GM18498 (cell line): Measurements from ENCODE around the gene CLDN15.
A peak's percentile ranks its signal among the peaks of the same experiment; 100 is the strongest.
"Not testable (repeated sequence)": the region's sequence is repeated elsewhere in the genome, so short reads cannot be mapped to it uniquely, and the experiment has no call there.

Experiments
- ATAC-seq: cut with Tn5 transposase; IDR thresholded peaks from one replicate; pipeline ENCODE4 v1.9.1; 2021; ENCODE audit warnings: mild to moderate bottlenecking, moderate library complexity; ENCODE audit not compliant: unreplicated experiment

CLDN15 gene

DNA sequence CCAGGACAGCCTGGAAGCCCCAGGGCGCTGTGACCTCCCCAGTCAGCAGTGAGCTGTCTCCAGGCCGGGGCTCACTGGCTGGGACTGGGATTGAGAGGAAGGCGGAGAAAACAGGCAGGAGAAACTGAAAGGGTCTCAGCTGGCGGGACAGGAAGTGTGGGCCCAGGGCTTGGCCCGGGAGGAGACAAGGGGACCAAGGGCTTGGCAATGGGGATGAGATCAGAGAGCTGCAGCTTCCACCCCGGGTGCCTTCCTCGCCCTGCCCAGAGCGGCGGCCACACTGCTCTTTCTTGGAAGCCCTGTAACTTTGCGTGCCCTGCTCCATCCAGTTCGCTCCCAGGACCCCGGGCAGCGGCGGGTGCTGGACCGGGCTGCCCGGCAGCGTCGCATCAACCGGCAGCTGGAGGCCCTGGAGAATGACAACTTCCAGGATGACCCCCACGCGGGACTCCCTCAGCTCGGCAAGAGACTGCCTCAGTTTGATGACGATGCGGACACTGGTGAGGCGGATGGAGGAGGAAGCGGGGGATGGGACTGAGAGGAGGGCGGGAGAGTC, 15.2 kb downstream of the CLDN15 start:
- no peak for ATAC-seq

GRCh38 chr7:101220295-101220694, 17.3 kb downstream of the CLDN15 start:
- ATAC-seq: no peak

- peak; percentile 16 for ATAC-seq
Observed at GRCh38 chr7:101218236-101219125, 19.1 kb downstream of the CLDN15 start.

DNA sequence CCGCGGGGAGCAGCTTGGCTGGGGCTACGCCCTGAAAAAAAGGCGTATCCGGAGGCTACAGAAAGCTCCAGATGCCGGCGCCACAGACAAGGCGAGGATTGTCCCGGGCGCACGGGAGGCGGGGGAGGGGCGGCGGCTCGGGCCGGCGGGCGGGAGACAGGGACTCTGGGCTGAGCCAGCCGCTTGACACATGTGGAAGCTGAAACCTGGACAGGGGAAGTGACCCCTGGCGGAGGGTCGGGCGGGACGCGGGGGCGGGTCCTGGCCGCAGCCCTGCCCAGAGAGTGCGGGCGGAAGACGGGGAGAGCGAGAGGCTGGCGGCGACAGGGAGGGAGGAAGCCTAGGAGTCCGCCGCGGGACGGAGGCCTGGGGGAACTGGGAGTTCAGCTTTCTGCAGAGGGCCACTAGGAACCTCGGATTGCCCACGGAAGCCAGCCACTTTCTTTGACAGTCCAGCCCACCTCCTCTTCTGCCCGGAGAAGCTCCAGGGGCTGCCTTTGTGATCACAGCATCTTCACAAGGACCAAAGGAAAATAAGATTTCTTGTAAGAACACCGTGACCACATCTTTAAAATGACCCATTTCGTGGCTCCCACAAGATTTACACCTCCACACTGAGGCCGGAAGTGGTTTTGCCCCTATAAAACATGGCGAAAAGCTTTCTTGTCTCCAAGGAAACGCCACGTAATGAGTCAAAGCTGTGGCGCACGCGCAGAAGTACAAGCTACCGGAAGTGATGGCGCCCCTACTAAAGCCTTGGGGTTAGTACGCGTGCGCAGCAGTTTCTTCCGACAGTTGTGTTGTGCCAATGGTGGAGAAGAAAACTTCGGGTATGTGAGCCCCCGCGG, 20.0 kb downstream of the CLDN15 start, which contains the start of the genes PLOD3 and ZNHIT1:
TSS of gene PLOD3 (minus strand) at position 194 of the 848 bp plus-strand sequence. CDS start 307 bp downstream, outside the sequence.
TSS of gene ZNHIT1 (plus strand) at position 778 of the 848 bp plus-strand sequence. CDS start at position 809, 31 bp downstream.
- peak; percentile 70 for ATAC-seq

GRCh38 chr7:101216860-101217387, 20.7 kb downstream of the CLDN15 start:
- peak; percentile 29 for ATAC-seq

GRCh38 chr7:101216001-101216859, 21.4 kb downstream of the CLDN15 start:
- no peak for ATAC-seq

DNA sequence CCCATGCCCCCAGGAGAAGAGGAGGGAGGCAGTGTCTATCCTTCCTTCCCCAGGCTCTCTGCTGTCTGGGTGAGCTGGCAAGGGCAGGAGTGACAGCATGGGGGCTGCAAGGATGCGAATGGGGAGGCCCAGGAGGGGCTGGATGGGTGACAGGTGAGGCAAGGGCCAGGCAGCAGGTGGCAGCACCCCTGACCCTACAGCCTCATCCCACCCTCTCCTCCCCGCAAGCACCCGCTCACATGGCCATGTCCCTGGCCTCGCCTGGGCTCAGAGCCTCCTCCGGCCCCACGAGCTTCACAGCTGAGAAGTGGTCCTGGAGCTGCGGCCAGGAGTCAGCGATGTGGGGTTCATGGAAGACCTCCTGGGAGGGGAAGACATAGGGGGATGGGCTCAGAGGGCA, 25.6 kb downstream of the CLDN15 start:
- no peak for ATAC-seq

- no peak for ATAC-seq
Observed at GRCh38 chr7:101211501-101211900, 26.1 kb downstream of the CLDN15 start.

- no peak for ATAC-seq
Observed at GRCh38 chr7:101210143-101210542, 27.5 kb downstream of the CLDN15 start.

DNA sequence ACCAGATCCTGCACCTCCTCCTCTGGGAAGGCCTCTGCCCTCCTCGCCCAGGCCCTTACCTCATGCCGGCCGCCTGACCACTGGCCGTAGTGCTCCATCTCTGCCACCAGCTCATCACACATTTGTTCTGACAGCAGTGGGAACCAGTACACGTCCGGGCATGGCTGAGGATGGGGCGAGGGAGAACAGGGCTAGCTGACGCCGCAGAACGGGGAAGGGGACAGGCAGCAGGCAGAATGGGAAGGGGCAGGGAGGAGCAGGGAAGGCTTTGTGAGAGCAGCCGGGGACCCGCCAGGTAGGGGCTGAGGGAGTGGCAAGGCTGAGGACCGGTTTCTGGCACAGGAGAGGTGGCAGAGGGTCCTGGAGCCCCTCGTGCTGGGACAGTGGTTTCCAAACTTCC, 28.8 kb downstream of the CLDN15 start:
- ATAC-seq: no peak

DNA sequence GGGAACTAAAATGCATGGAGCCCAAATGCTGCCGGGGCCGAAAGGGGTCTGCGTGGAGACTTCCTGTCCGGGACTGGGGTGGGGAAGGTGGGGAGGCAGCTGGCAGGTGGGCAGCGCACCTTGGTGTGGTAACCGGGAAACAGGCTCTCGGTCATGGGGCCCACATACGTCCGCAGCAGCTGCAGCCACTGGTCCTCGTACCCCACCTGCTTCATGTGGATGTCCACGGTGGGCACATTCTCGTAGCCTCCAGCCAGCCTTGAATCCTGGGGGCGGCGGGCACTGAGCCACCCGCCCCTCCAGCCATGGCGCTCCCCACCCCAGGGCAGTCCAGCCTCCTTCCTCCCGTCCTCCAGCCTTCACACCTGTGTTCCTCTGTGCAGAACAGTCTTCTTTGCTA, 30.1 kb downstream of the CLDN15 start:
- ATAC-seq: no peak

DNA sequence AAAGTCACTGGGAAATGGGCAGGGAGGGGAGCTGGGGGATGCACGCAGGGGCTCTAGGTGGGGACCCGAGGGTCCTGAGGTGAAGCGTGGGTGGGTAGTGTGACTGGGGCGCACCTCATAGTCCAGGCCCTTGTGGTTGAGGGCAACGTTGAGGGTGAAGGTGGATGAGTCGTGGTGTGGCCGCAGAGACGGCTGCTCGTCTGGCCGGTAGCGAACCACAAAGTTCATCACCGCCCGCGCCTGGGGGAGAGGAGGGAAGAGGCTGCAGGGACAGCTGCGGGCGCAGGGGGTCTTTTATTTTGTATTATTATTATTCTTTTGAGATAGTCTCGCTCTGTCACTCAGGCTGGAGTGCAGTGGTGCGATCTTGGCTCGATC, 30.9 kb downstream of the CLDN15 start:
- ATAC-seq: no peak

DNA sequence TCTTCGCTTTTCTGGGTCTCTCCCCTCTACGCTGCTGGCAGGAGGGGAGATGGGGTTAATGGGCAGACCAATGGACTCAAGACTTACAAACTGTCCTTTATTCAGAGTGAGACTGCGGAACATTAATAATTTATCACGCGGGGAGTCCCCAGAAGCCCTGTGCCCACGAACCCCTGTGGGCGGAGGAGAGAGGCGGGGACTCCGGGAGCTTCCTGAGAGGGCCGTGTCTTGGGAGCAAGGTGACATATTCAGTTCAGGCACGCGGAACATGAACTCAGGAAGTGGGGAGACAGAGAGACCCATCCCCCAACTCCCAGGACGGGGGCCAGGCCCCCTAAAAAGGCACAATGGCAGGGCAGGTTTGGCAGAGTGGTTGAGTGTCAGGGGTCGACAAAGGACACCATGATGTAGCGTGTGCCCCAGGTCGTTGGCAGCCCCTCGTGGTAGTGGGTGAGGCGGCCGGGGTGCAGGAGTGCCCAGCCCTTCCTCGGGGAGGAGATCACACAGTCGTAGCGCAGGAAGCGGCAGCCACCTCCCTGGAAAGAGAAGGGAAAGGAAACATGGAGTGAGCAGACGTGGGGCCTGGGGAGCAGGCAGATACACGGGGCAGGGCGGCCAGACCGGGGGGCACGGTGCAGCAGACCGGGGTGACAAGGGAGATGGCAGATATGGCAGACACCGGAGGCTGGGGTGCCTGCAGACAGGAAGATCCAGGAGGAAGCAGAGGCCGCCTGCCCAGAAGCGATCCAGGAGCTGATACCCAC, 31.5 kb downstream of the CLDN15 start:
- ATAC-seq: no peak

- not testable (repeated sequence) for ATAC-seq
Observed at GRCh38 chr7:101203740-101204738, 33.6 kb downstream of the CLDN15 start.

GRCh38 chr7:101202603-101202918, 35.0 kb downstream of the CLDN15 start:
- no peak for ATAC-seq

DNA sequence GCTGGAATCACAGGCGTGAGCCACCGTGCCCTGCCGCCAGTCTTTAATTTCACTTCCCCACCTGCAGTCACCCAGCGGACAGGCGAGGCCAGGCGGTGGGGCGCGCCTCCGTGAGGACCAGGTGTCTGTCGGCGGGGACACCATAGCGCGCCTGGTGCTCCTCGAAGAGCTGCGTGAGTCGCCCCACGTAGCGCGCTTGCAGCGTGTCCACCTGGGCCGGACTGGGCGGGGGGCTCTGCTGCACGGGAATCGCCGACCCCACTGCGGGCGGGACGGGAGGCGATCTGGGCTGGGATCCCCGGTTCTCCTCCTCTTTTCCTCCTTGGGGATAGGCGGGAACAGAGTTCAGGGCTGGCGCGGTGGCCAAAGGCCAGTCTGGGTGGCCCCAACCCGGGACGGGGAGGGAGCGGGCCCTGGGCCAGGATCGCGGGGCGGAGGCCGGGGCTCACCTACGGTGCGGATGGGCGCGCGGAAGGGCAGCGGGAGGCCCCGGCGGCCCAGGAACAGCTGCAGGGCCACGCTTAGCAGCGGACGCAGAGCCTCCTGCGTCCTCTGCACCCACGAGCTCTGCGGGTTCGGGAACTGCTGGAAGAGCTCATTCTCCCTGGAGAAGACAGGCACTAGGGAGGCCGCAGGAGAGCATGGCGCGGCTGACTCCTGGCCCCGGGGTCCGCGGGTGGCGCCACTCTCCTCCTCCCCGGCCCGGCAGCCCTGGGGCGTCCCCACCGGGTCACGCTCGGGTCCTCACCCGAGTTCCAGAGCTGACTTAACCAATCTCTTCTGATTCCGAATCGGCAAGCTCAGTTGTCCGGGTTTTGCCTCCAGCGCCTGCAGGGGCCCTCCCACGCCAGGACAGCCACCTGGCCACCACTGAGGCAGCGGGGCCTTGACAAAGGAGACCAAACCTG, 35.7 kb downstream of the CLDN15 start:
- no peak for ATAC-seq

DNA sequence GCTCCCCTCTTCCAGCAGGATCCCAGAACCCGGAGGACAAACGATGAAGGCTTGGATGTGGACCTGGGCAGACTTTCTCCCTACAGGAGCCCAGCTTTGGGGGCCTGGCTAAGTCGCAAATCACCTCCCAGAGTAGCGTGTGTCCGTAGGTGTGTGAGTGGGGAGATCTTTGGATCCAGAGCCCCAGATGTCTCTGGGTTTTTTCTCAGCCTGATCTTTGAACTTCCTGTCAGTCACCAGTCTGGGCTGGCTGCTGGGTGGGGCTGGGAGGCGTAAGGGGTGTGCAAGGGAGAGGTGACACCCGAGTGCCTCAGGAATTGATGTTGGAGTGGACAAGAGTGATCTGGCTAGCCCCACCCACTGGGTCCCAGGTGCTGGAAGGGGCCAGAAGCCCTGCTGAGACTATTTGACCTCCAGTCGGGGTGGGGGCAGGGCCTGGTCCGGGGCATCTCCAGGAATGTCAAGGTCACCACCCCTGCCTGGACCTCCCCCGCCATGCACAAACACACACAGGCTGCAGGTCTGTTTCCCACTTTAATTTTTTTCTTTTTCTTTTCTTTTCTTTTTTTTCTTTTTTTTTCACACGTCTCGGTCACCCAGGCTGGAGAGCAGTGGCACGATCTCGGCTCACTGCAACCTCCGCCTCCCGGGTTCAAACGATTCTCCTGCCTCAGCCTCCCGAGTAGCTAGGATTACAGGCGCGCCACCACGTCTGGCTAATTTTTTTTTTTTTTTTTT, 36.6 kb downstream of the CLDN15 start, which contains the start of gene MOGAT3:
TSS of gene MOGAT3 (minus strand) at position 175 of the 738 bp plus-strand sequence. CDS start 182 bp downstream, outside the sequence.
- no peak for ATAC-seq
